H9 (cell line): ENCODE measurements around the gene ELMO2. TPM values are rescaled to one million over a fixed set of nuclear protein-coding genes. Genes with fewer than 3 reads are reported as not detected.

ENCODE experiments used
- DNase-seq: peaks from one replicate; pipeline ENCODE4 v3.0.0-alpha.2; 2017
- H2AFZ ChIP-seq: one replicate; pipeline ENCODE4 v1.6.1; 2013; ENCODE audit warnings: mild to moderate bottlenecking, low read length, control low read depth, moderate library complexity
- H2AK5ac ChIP-seq: 2 replicates; pipeline ENCODE4 v1.6.1; 2013; ENCODE audit warnings: low read length, control low read depth, mixed read lengths; ENCODE audit not compliant: insufficient read length
- H2BK120ac ChIP-seq: one replicate; pipeline ENCODE4 v1.6.1; 2013; ENCODE audit warnings: low read depth, mild to moderate bottlenecking, low read length, control low read depth, inconsistent platforms; ENCODE audit not compliant: poor library complexity, severe bottlenecking
- H2BK12ac ChIP-seq: 2 replicates; pipeline ENCODE4 v1.6.1; 2013; ENCODE audit warnings: low read length, control low read depth, mixed read lengths, low read depth; ENCODE audit not compliant: insufficient read length
- H2BK15ac ChIP-seq: 2 replicates; pipeline ENCODE4 v1.6.1; 2013; ENCODE audit warnings: low read depth, low read length, control low read depth
- H2BK20ac ChIP-seq: one replicate; pipeline ENCODE4 v1.6.1; 2013; ENCODE audit warnings: low read depth, mild to moderate bottlenecking, low read length, control low read depth, inconsistent platforms; ENCODE audit not compliant: poor library complexity, severe bottlenecking
- H2BK5ac ChIP-seq: 2 replicates; pipeline ENCODE4 v1.6.1; 2013; ENCODE audit warnings: low read length, control low read depth, mixed read lengths; ENCODE audit not compliant: insufficient read length
- H3K14ac ChIP-seq: 2 replicates; pipeline ENCODE4 v1.6.1; 2013; ENCODE audit warnings: low read length, control low read depth; ENCODE audit not compliant: insufficient read depth
- H3K18ac ChIP-seq: 2 replicates; pipeline ENCODE4 v1.6.1; 2013; ENCODE audit warnings: low read depth, mild to moderate bottlenecking, mixed read lengths, low read length, control low read depth; ENCODE audit not compliant: insufficient read length
- H3K23ac ChIP-seq: 2 replicates; pipeline ENCODE4 v1.6.1; 2013; ENCODE audit warnings: low read length, control low read depth, mixed read lengths, low read depth; ENCODE audit not compliant: insufficient read length
- H3K23me2 ChIP-seq: 2 replicates; pipeline ENCODE4 v1.6.1; 2013; ENCODE audit warnings: low read depth, mild to moderate bottlenecking, mixed read lengths, low read length, control low read depth; ENCODE audit not compliant: insufficient read length, poor library complexity, severe bottlenecking
- H3K27ac ChIP-seq: 2 replicates; pipeline ENCODE4 v1.5.1; 2013; ENCODE audit warnings: low read length, control low read depth, mixed read lengths, low read depth; ENCODE audit not compliant: insufficient read length
- H3K27me3 ChIP-seq: 2 replicates; pipeline ENCODE4 v1.6.1; 2013; ENCODE audit warnings: low read length, control low read depth, inconsistent platforms; ENCODE audit not compliant: insufficient read depth
- H3K4ac ChIP-seq: 2 replicates; pipeline ENCODE4 v1.6.1; 2013; ENCODE audit warnings: low read depth, mild to moderate bottlenecking, control low read depth, inconsistent platforms, low read length, moderate library complexity
- H3K4me1 ChIP-seq: 2 replicates; pipeline ENCODE4 v1.6.1; 2013; ENCODE audit warnings: low read length, control low read depth, inconsistent platforms; ENCODE audit not compliant: insufficient read depth
- H3K4me2 ChIP-seq: 2 replicates; pipeline ENCODE4 v1.6.1; 2013; ENCODE audit warnings: low read length, control low read depth, mixed read lengths; ENCODE audit not compliant: insufficient read length, insufficient read depth
- H3K56ac ChIP-seq: 2 replicates; pipeline ENCODE4 v1.6.1; 2013; ENCODE audit warnings: low read depth, mild to moderate bottlenecking, mixed read lengths, low read length, control low read depth; ENCODE audit not compliant: insufficient read length
- H3K79me1 ChIP-seq: 2 replicates; pipeline ENCODE4 v1.6.1; 2013; ENCODE audit warnings: low read depth, mild to moderate bottlenecking, moderate library complexity, low read length, control low read depth, inconsistent platforms; ENCODE audit not compliant: insufficient read depth, poor library complexity, severe bottlenecking
- H3K79me2 ChIP-seq: 2 replicates; pipeline ENCODE4 v1.6.1; 2013; ENCODE audit warnings: low read length, control low read depth, inconsistent platforms; ENCODE audit not compliant: insufficient read depth
- H3K9ac ChIP-seq: 2 replicates; pipeline ENCODE4 v1.6.1; 2013; ENCODE audit warnings: low read length, control low read depth, mixed read lengths; ENCODE audit not compliant: insufficient read length; ENCODE audit errors: extremely low read depth
- H3K9me3 ChIP-seq: one replicate; pipeline ENCODE4 v1.6.1; 2013; ENCODE audit warnings: low read depth, low read length, inconsistent platforms; ENCODE audit not compliant: control insufficient read depth
- H3T11ph ChIP-seq: one replicate; pipeline ENCODE4 v1.6.1; 2013; ENCODE audit warnings: mild to moderate bottlenecking, low read length, control low read depth, inconsistent platforms
- H4K20me1 ChIP-seq: one replicate; pipeline ENCODE4 v1.6.1; 2013; ENCODE audit not compliant: control insufficient read depth, insufficient read length, insufficient read depth
- H4K5ac ChIP-seq: 2 replicates; pipeline ENCODE4 v1.6.1; 2013; ENCODE audit warnings: low read depth, mild to moderate bottlenecking, mixed read lengths, low read length, control low read depth; ENCODE audit not compliant: insufficient read length
- H4K8ac ChIP-seq: replicated peaks from 2 replicates; pipeline ENCODE4 v1.6.1; 2013; ENCODE audit warnings: low read length, control low read depth, mixed read lengths, low read depth; ENCODE audit not compliant: insufficient read length
- H4K91ac ChIP-seq: 2 replicates; pipeline ENCODE4 v1.6.1; 2013; ENCODE audit warnings: low read depth, mild to moderate bottlenecking, moderate library complexity, mixed read lengths, low read length, control low read depth; ENCODE audit not compliant: insufficient read length
- H3K27ac Mint-ChIP-seq, 3 experiments: 2 replicates in 2 of 3; 3 replicates in 1 of 3; pipeline ENCODE4 v1.8.0; 2020 to 2021; ENCODE audit warnings: mixed read lengths in 3 of 3, mild to moderate bottlenecking in 1 of 3, moderate library complexity in 1 of 3
- H3K27me3 Mint-ChIP-seq: 2 replicates; pipeline ENCODE4 v1.8.0; 2021; ENCODE audit warnings: low read depth, mild to moderate bottlenecking, moderate library complexity, mixed read lengths
- H3K36me3 Mint-ChIP-seq, 3 experiments: 2 replicates in 2 of 3; 3 replicates in 1 of 3; pipeline ENCODE4 v1.8.0; 2020 to 2021; ENCODE audit warnings: low read depth in 3 of 3, mixed read lengths in 3 of 3; ENCODE audit not compliant: insufficient read depth in 1 of 3
- H3K4me1 Mint-ChIP-seq, 2 experiments: 2 replicates each; pipeline ENCODE4 v1.8.0; 2020; ENCODE audit warnings: mixed read lengths in 2 of 2
- H3K4me3 Mint-ChIP-seq, 2 experiments: 2 replicates in 1 of 2; 3 replicates in 1 of 2; pipeline ENCODE4 v1.8.0; 2020 to 2021; ENCODE audit warnings: mild to moderate bottlenecking in 2 of 2, mixed read lengths in 2 of 2, moderate library complexity in 1 of 2
- H3K9me3 Mint-ChIP-seq, 2 experiments: 2 replicates in 1 of 2; 3 replicates in 1 of 2; pipeline ENCODE4 v1.8.0; 2020; ENCODE audit warnings: mild to moderate bottlenecking in 2 of 2, mixed read lengths in 2 of 2, moderate library complexity in 1 of 2
- CTCF ChIP-seq: fragments of 200-600 bp; sonication (generic); conservative IDR thresholded peaks from 3 replicates; pipeline ENCODE4 v1.8.0; 2021; ENCODE audit warnings: antibody characterized with exemption, mild to moderate bottlenecking
- WGBS: extraction: QIAGEN DNeasy Blood & Tissue Kit; methylation state at CpG from one replicate; pipeline ENCODE4 v1.1.7; 2013; ENCODE audit warnings: missing lambda C conversion rate, low lambda C conversion rate, mixed read lengths; ENCODE audit not compliant: insufficient read length; ENCODE audit errors: extremely low coverage; 5-methylcytosine and 5-hydroxymethylcytosine counted together
- total RNA-seq: library from RNA; stranded (reverse); gene quantifications from 2 replicates; pipeline ENCODE4 v1.2.1, GENCODE V29; 2021

The ELMO2 gene
- total RNA-seq, 1 experiment from 2014 or later, result 32.5 TPM

- Histone ChIP-seq H3K18ac (no peak overlapping the region), H2BK15ac (no peak overlapping the region), H2BK20ac (no peak overlapping the region), H2AFZ (no peak overlapping the region), H2BK5ac (no peak overlapping the region), H3K56ac (no peak overlapping the region), H3K27ac (no peak overlapping the region), H4K20me1 (no peaks in the 10 kb centered on the region), H3K23me2 (no peaks in the 10 kb centered on the region), H3K4me2 (no peak overlapping the region), H3K79me2 (no peaks in the 10 kb centered on the region), H3K4me1 (no peaks in the 10 kb centered on the region), H3K27me3 (no peaks in the 10 kb centered on the region; the same call in 1 of the 2 replicates), H3K4ac (no peak overlapping the region), H3K9ac (no peak overlapping the region), H3K79me1 (no peaks in the 10 kb centered on the region), H4K8ac (no peak overlapping the region), H2BK12ac (no peak overlapping the region), H4K5ac (no peak overlapping the region), H2BK120ac (no peak overlapping the region), H3K23ac (no peak overlapping the region), H4K91ac (no peak overlapping the region), H2AK5ac (no peak overlapping the region), H3K9me3 (no peaks in the 10 kb centered on the region), H3K14ac (no peak overlapping the region), H3T11ph (no peak overlapping the region)
- Mint-ChIP-seq H3K4me3 (no peak overlapping the region), H3K4me1 (peaks cover 2 to 17% of the 10 kb centered on the region in 2 experiments; a peak in 3 of 4 replicates), H3K36me3 (no peaks in the 10 kb centered on the region), H3K9me3 (no peaks in the 10 kb centered on the region; a peak in 1 of 5 replicates), H3K27ac (no peak overlapping the region), H3K27me3 (peaks cover 22% of the 10 kb centered on the region)
- DNase-seq, result no peak
- WGBS, result no CpG with 5 or more reads among the region's 7 CpGs
- TF ChIP-seq CTCF, result no peak
These were observed 82.0 kb downstream of the ELMO2 start for GRCh38 chr20:46324379-46324778.
